ENCODE data around the gene TSPAN16.
"Not testable (repeated sequence)": the region's sequence is repeated elsewhere in the genome, so short reads cannot be mapped to it uniquely, and the experiment has no call there.

The TSPAN16 gene

GRCh38 chr19:11338569-11339253, 42.8 kb downstream of the TSPAN16 start:
- TF ChIP-seq CTCF (IDR thresholded peaks at IDR 0.05; ENCODE audit: low read length), result no peak
- no peak for TF ChIP-seq EZH2 (IDR thresholded peaks at IDR 0.05; ENCODE audit: borderline replicate concordance, low read length)
- H2AFZ ChIP-seq (ENCODE audit: low read length), result no peak overlapping the region

GRCh38 chr19:11339254-11340098, 43.5 kb downstream of the TSPAN16 start, which contains the start of gene RAB3D:
RAB3D (minus strand) TSS chr19:11339657; CDS start chr19:11337399, 2,258 bp downstream.
- H3K4me3 ChIP-seq (ENCODE audit: low read depth, low read length, poor library complexity, severe bottlenecking), result peak within 1 kb of the TSS; percentile 66
- no peaks in the 10 kb centered on the region for H4K20me1 ChIP-seq (ENCODE audit: insufficient read depth, low read length)
- H3K9me2 ChIP-seq (ENCODE audit: low read depth, low read length), result no peaks in the 10 kb centered on the region
- H3K36me3 ChIP-seq (ENCODE audit: insufficient read depth, low read length), result peaks cover 21% of the 10 kb centered on the region
- H3K27ac ChIP-seq (ENCODE audit: low read depth, low read length, poor library complexity, severe bottlenecking), result no peak within 1 kb of the TSS
- H3K4me2 ChIP-seq (ENCODE audit: low read length), result peak within 1 kb of the TSS; percentile 71
- H3K79me2 ChIP-seq (ENCODE audit: insufficient read depth, low read length), result no peaks in the 10 kb centered on the region
- H2AFZ ChIP-seq (ENCODE audit: low read length), result no peak within 1 kb of the TSS
- no peak for TF ChIP-seq EZH2 (IDR thresholded peaks at IDR 0.05; ENCODE audit: borderline replicate concordance, low read length)
- TF ChIP-seq CTCF (IDR thresholded peaks at IDR 0.05; ENCODE audit: low read length), result no peak
- peak within 1 kb of the TSS; percentile 65 for H3K9ac ChIP-seq (ENCODE audit: low read length)
- no peaks in the 10 kb centered on the region for H3K27me3 ChIP-seq (ENCODE audit: insufficient read depth, low read length)
- H3F3A ChIP-seq (ENCODE audit: insufficient read depth, low read length), result no peaks in the 10 kb centered on the region
- H3K4me1 ChIP-seq (ENCODE audit: insufficient read depth, low read length, severe bottlenecking), result peaks cover 10% of the 10 kb centered on the region
- H3K9me3 ChIP-seq (ENCODE audit: low read length), result no peaks in the 10 kb centered on the region

More at GRCh38 chr19:11338569-11339253, 42.8 kb downstream of the TSPAN16 start:
- peak overlapping the region; percentile 65; the same call in 1 of the 2 replicates for H3K9ac ChIP-seq (ENCODE audit: low read length)
- no peaks in the 10 kb centered on the region for H3K9me2 ChIP-seq (ENCODE audit: low read depth, low read length)
- no peaks in the 10 kb centered on the region for H3K27me3 ChIP-seq (ENCODE audit: insufficient read depth, low read length)
- peak overlapping the region; percentile 71 for H3K4me2 ChIP-seq (ENCODE audit: low read length)
- no peaks in the 10 kb centered on the region for H3K9me3 ChIP-seq (ENCODE audit: low read length)
- no peak overlapping the region for H3K27ac ChIP-seq (ENCODE audit: low read depth, low read length, poor library complexity, severe bottlenecking)
- no peaks in the 10 kb centered on the region for H4K20me1 ChIP-seq (ENCODE audit: insufficient read depth, low read length)
- no peaks in the 10 kb centered on the region for H3K79me2 ChIP-seq (ENCODE audit: insufficient read depth, low read length)
- H3K4me1 ChIP-seq (ENCODE audit: insufficient read depth, low read length, severe bottlenecking), result peaks cover 6% of the 10 kb centered on the region
- H3K4me3 ChIP-seq (ENCODE audit: low read depth, low read length, poor library complexity, severe bottlenecking), result peak overlapping the region; percentile 66
- H3F3A ChIP-seq (ENCODE audit: insufficient read depth, low read length), result no peaks in the 10 kb centered on the region
- peaks cover 21% of the 10 kb centered on the region for H3K36me3 ChIP-seq (ENCODE audit: insufficient read depth, low read length)

GRCh38 chr19:11340099-11340467, 44.1 kb downstream of the TSPAN16 start:
- peak overlapping the region; percentile 41; the same call in 1 of the 2 replicates for H3K9ac ChIP-seq (ENCODE audit: low read length)
- not testable (repeated sequence) for H3K27ac ChIP-seq (ENCODE audit: low read depth, low read length, poor library complexity, severe bottlenecking)

More at GRCh38 chr19:11340099-11340467, 44.1 kb downstream of the TSPAN16 start:
- not testable (repeated sequence) for H4K20me1 ChIP-seq (ENCODE audit: insufficient read depth, low read length); H3K9me2 ChIP-seq (ENCODE audit: low read depth, low read length); H3K9me3 ChIP-seq (ENCODE audit: low read length); H3F3A ChIP-seq (ENCODE audit: insufficient read depth, low read length); H2AFZ ChIP-seq (ENCODE audit: low read length); H3K79me2 ChIP-seq (ENCODE audit: insufficient read depth, low read length); H3K27me3 ChIP-seq (ENCODE audit: insufficient read depth, low read length)
- Histone ChIP-seq H3K4me3 (ENCODE audit: low read depth, low read length, poor library complexity, severe bottlenecking) (peak overlapping the region; percentile 66), H3K4me2 (ENCODE audit: low read length) (peak overlapping the region; percentile 71), H3K36me3 (ENCODE audit: insufficient read depth, low read length) (peaks cover 19% of the 10 kb centered on the region), H3K4me1 (ENCODE audit: insufficient read depth, low read length, severe bottlenecking) (peaks cover 16% of the 10 kb centered on the region)
